GM12878 (cell line): ENCODE results near the gene MED13L. TPM values are rescaled to one million over a fixed set of nuclear protein-coding genes. Genes with fewer than 3 reads are reported as not detected.

Source experiments
- ATAC-seq: fragments of 200-7000 bp; cut with Tn5 transposase; 3 replicates; pipeline ENCODE4 v1.9.1; 2020; ENCODE audit warnings: mild to moderate bottlenecking, moderate library complexity
- BruUV-seq: library from RNA; stranded (reverse); fragments of 400-500 nt; replicated peaks from 2 replicates; lab custom pipeline; 2021; lab: Mats Ljungman, UMichigan
- CTCF ChIA-PET: fragments of 300-600 bp; sonication (Branson Sonifier 250); formaldehyde crosslinking; extraction: SDS; loops from one replicate; lab custom pipeline; 2021; ENCODE audit warnings: inconsistent platforms; lab: Yijun Ruan, JAX
- POLR2A ChIA-PET: fragments of 350-600 bp; formaldehyde crosslinking; extraction: SDS; loops from one replicate; lab custom pipeline; 2021; ENCODE audit warnings: inconsistent platforms; lab: Charles Lee
- RAD21 ChIA-PET: fragments of 300-600 bp; sonication (Branson Sonifier 250); formaldehyde crosslinking; loops from one replicate; lab custom pipeline; 2023; ENCODE audit warnings: antibody characterized with exemption; ENCODE audit not compliant: unreplicated experiment; lab: Charles Lee
- SMC1A ChIA-PET: fragments of 300-600 bp; sonication (Branson Sonifier 250); formaldehyde crosslinking; loops from one replicate; lab custom pipeline; 2023; ENCODE audit not compliant: unreplicated experiment, uncharacterized antibody; lab: Charles Lee
- DNase-seq: peaks from one replicate; pipeline ENCODE4 v3.0.0-alpha.2; 2011; ENCODE audit warnings: low read depth, low spot score
- FAIRE-seq: peaks from 3 replicates; lab custom pipeline; 2011; peaks lifted over from hg19 to GRCh38; lab: Jason Lieb, UNC
- H2AFZ ChIP-seq: 2 replicates; pipeline ENCODE4 v1.6.0; 2011; ENCODE audit warnings: low read depth, low read length, control low read depth; ENCODE audit not compliant: control insufficient read depth
- H3K27ac ChIP-seq: 2 replicates; pipeline ENCODE4 v1.5.1; 2011; ENCODE audit warnings: control low read depth; ENCODE audit not compliant: control insufficient read depth, insufficient read depth
- H3K27me3 ChIP-seq, 2 experiments: replicated peaks in 1 of 2; 2 replicates each; pipeline versions ENCODE4 v1.6.0 to v1.6.1; 2011; ENCODE audit warnings: low read length in 1 of 2; ENCODE audit not compliant: control insufficient read depth in 2 of 2, insufficient read depth in 2 of 2
- H3K36me3 ChIP-seq, 2 experiments: 2 replicates each; pipeline ENCODE4 v1.5.1; 2011; ENCODE audit warnings: low read length in 1 of 2; ENCODE audit not compliant: control insufficient read depth in 2 of 2, insufficient read depth in 2 of 2
- H3K4me1 ChIP-seq: 2 replicates; pipeline ENCODE4 v1.6.1; 2011; ENCODE audit warnings: mild to moderate bottlenecking, low read length, moderate library complexity, mixed read lengths; ENCODE audit not compliant: control insufficient read depth, insufficient read depth
- H3K4me2 ChIP-seq: 2 replicates; pipeline ENCODE4 v1.6.0; 2011; ENCODE audit warnings: control low read depth; ENCODE audit not compliant: control insufficient read depth, insufficient read depth
- H3K4me3 ChIP-seq: fragments of 200-600 bp; sonication (generic); 2 replicates; pipeline ENCODE4 v1.5.1; 2016
- H3K79me2 ChIP-seq: 2 replicates; pipeline ENCODE4 v1.6.0; 2011; ENCODE audit warnings: low read length; ENCODE audit not compliant: control insufficient read depth, insufficient read depth
- H3K9ac ChIP-seq: 2 replicates; pipeline ENCODE4 v1.8.0; 2011; ENCODE audit warnings: low read length, control low read depth, mixed read lengths; ENCODE audit not compliant: control insufficient read depth, insufficient read depth
- H3K9me3 ChIP-seq: replicated peaks from 3 replicates; pipeline ENCODE4 v1.5.1; 2011; ENCODE audit warnings: mild to moderate bottlenecking, low read length; ENCODE audit not compliant: control insufficient read depth, insufficient read depth
- H4K20me1 ChIP-seq: 2 replicates; pipeline ENCODE4 v1.6.0; 2011; ENCODE audit not compliant: control insufficient read depth, insufficient read depth
- CREB1 ChIP-seq: IDR thresholded peaks from 2 replicates; pipeline ENCODE4 v1.6.1; 2012; ENCODE audit warnings: low read depth, mild to moderate bottlenecking, inconsistent platforms
- CREM ChIP-seq: IDR thresholded peaks from 2 replicates; pipeline ENCODE4 v1.6.1; 2014; ENCODE audit warnings: antibody characterized with exemption, low read depth
- CTCF ChIP-seq, 3 experiments: IDR thresholded peaks in 2 of 3; conservative IDR thresholded peaks in 1 of 3; 2 replicates each; pipeline ENCODE4 v1.5.1; 2011; ENCODE audit warnings: low read depth in 3 of 3, low read length in 3 of 3, mild to moderate bottlenecking in 3 of 3, control low read depth in 2 of 3, moderate library complexity in 2 of 3, inconsistent platforms in 1 of 3, mixed read lengths in 1 of 3; ENCODE audit not compliant: control insufficient read depth in 2 of 3, insufficient read depth in 1 of 3; ENCODE audit errors: extremely low read depth in 1 of 3
- ETV6 ChIP-seq, 2 experiments: fragments of 450-650 bp in 1 of 2; IDR thresholded peaks in 1 of 2; conservative IDR thresholded peaks in 1 of 2; 2 replicates each; pipeline ENCODE4 v1.6.1; 2014; ENCODE audit warnings: antibody characterized with exemption in 1 of 2, borderline replicate concordance in 1 of 2, low read depth in 1 of 2, mild to moderate bottlenecking in 1 of 2, moderate library complexity in 1 of 2
- IRF4 ChIP-seq: IDR thresholded peaks from 2 replicates; pipeline ENCODE4 v1.6.1; 2011; ENCODE audit warnings: low read depth, low read length
- MYC ChIP-seq: IDR thresholded peaks from 2 replicates; pipeline ENCODE4 v1.6.1; 2011; ENCODE audit warnings: mild to moderate bottlenecking, low read length, moderate library complexity, inconsistent platforms; ENCODE audit not compliant: insufficient read depth, insufficient replicate concordance, insufficient read length, severe bottlenecking
- NFIC ChIP-seq: IDR thresholded peaks from 2 replicates; pipeline ENCODE4 v1.6.1; 2012; ENCODE audit warnings: low read depth, mild to moderate bottlenecking, inconsistent platforms, low read length, moderate library complexity
- NR2C1 ChIP-seq: fragments of 450-650 bp; IDR thresholded peaks from 2 replicates; pipeline ENCODE4 v1.6.1; 2017; ENCODE audit warnings: antibody characterized with exemption, mild to moderate bottlenecking, moderate library complexity
- RAD21 ChIP-seq: IDR thresholded peaks from 2 replicates; pipeline ENCODE4 v1.6.1; 2011; ENCODE audit warnings: mild to moderate bottlenecking, low read depth, low read length, moderate library complexity; ENCODE audit not compliant: insufficient read depth
- USF1 ChIP-seq: IDR thresholded peaks from 2 replicates; pipeline ENCODE4 v1.6.1; 2011; ENCODE audit warnings: borderline replicate concordance, low read depth, mild to moderate bottlenecking, moderate library complexity, mixed read lengths, low read length; ENCODE audit not compliant: insufficient read depth; ENCODE audit errors: extremely low read length
- ZNF592 ChIP-seq: fragments of 450-650 bp; IDR thresholded peaks from 2 replicates; pipeline ENCODE4 v1.6.1; 2017; ENCODE audit warnings: mild to moderate bottlenecking, moderate library complexity
- ZNF622 ChIP-seq: fragments of 450-650 bp; IDR thresholded peaks from 2 replicates; pipeline ENCODE4 v1.6.1; 2017; ENCODE audit warnings: mild to moderate bottlenecking, inconsistent platforms
- WGBS: methylation state at CpG from one replicate; pipeline ENCODE4 v1.1.6; 2016; ENCODE audit warnings: low lambda C conversion rate; ENCODE audit not compliant: insufficient replicate concordance, insufficient coverage; ENCODE audit errors: missing lambda C conversion rate; 5-methylcytosine and 5-hydroxymethylcytosine counted together
- in situ Hi-C: fragments of 300-500 bp; cut with MboI; formaldehyde crosslinking; loops from 9 replicates; pipeline ENCODE4 v1.14.3; 2018; ENCODE audit warnings: mixed read lengths
- intact Hi-C: fragments of 100-400 bp; cut with micrococcal nuclease; formaldehyde crosslinking; loops from one replicate; pipeline ENCODE4 v1.14.2; 2022; ENCODE audit not compliant: unreplicated experiment
- polyA plus RNA-seq, 11 experiments: library from polyadenylated mRNA; depleted of rRNA in 4 of 11; unstranded in 6 of 11; stranded (reverse) in 5 of 11; fragments of >200 nt; fragmentation: Nextera tagmentation in 4 of 11; fragmentation: Illumina TruSeq in 1 of 11; extraction: Ambion mirVana in 4 of 11; extraction: Trizol in 1 of 11; gene quantifications; 1 replicate in 1 of 11; 2 replicates in 10 of 11; pipeline versions ENCODE4 v1.2.1 to v1.2.3, GENCODE V29; 2011 to 2016; ENCODE audit warnings: inconsistent platforms in 2 of 11, missing spikeins in 2 of 11, low read depth in 1 of 11
- total RNA-seq, 4 experiments: library from RNA; depleted of rRNA in 3 of 4; stranded (reverse); fragments of >200 nt in 3 of 4; fragmentation: Illumina TruSeq in 1 of 4; extraction: Trizol in 1 of 4; gene quantifications; 2 replicates each; pipeline versions ENCODE4 v1.2.1 to v1.2.3, GENCODE V29; 2013 to 2021

Gene MED13L
- total and polyA plus RNA-seq, 10 of the 15 experiments (the other 5 are each of a cell fraction or from before 2014, with no cell fraction given) = 3.7 to 30.1 (median 9.1) TPM

GRCh38 chr12:115957686-115958290 lies 319.7 kb downstream of the MED13L start:
- H3K36me3 ChIP-seq = peaks cover 2 to 4% of the 10 kb centered on the region in 2 experiments; a peak in 3 of 4 replicates
- intact Hi-C loops (no loop called here), in situ Hi-C loops (no loop called here)
- H3K4me1 ChIP-seq = no peaks in the 10 kb centered on the region
- ChIA-PET SMC1A (interaction anchor here (1.2 kb wide), 1 partner anchor 10 kb away, joined by 4 read pairs; no protein-coding TSS in a partner anchor), POLR2A (no interaction called here), RAD21 (no interaction called here), CTCF (interaction anchor here (1.0 to 1.2 kb wide), 2 partner anchors 13 to 40 kb away, joined by 3 read pairs; no protein-coding TSS in a partner anchor)
- no peak overlapping the region for H3K27ac ChIP-seq
- BruUV-seq = no TSS peak
- H4K20me1 ChIP-seq = no peaks in the 10 kb centered on the region
- DNase-seq = no peak
- WGBS = 95% methylated on average over 6 of the region's 6 CpGs
- no peak overlapping the region for H3K9ac ChIP-seq
- no peak for ATAC-seq
- no peaks in the 10 kb centered on the region for H3K9me3 ChIP-seq
- no peak for FAIRE-seq
- no peak overlapping the region for H2AFZ ChIP-seq
- H3K4me2 ChIP-seq = no peak overlapping the region
- H3K4me3 ChIP-seq = no peak overlapping the region
- no peaks in the 10 kb centered on the region for H3K27me3 ChIP-seq
- no peaks in the 10 kb centered on the region for H3K79me2 ChIP-seq
- TF ChIP-seq NR2C1 = no peak
- no peak for TF ChIP-seq USF1
- TF ChIP-seq NFIC = no peak
- TF ChIP-seq CREM = no peak
- no peak for TF ChIP-seq MYC
- no peak for TF ChIP-seq ETV6 (conservative IDR thresholded peaks at IDR 0.05 in 1 of 2, IDR thresholded peaks at IDR 0.05 in 1 of 2; ENCODE audit: borderline replicate concordance in 1 of 2, low read depth in 1 of 2)
- no peak for TF ChIP-seq CREB1
- TF ChIP-seq ZNF592 = no peak
- TF ChIP-seq RAD21 = no peak
- no peak for TF ChIP-seq CTCF (IDR thresholded peaks at IDR 0.05 in 2 of 3, conservative IDR thresholded peaks at IDR 0.05 in 1 of 3; ENCODE audit: control insufficient read depth in 2 of 3, extremely low read depth in 1 of 3, insufficient read depth in 1 of 3, low read depth in 3 of 3, low read length in 3 of 3)
- no peak for TF ChIP-seq IRF4
- no peak for TF ChIP-seq ZNF622
